A172 (cell line): ENCODE measurements around the gene ENTPD3. TPM values are rescaled to one million over a fixed set of nuclear protein-coding genes. Genes with fewer than 3 reads are reported as not detected.

Source experiments
- DNase-seq: peaks from one replicate; pipeline ENCODE4 v3.0.0-alpha.2; 2015; ENCODE audit warnings: low spot score
- total RNA-seq: library from RNA; depleted of rRNA; stranded (reverse); fragments of >200 nt; shearing (Covaris generic); gene quantifications from 2 replicates; pipeline ENCODE4 v1.2.3, GENCODE V29; 2014

ENTPD3 gene
- total RNA-seq, 1 experiment from 2014 or later: not detected

DNA sequence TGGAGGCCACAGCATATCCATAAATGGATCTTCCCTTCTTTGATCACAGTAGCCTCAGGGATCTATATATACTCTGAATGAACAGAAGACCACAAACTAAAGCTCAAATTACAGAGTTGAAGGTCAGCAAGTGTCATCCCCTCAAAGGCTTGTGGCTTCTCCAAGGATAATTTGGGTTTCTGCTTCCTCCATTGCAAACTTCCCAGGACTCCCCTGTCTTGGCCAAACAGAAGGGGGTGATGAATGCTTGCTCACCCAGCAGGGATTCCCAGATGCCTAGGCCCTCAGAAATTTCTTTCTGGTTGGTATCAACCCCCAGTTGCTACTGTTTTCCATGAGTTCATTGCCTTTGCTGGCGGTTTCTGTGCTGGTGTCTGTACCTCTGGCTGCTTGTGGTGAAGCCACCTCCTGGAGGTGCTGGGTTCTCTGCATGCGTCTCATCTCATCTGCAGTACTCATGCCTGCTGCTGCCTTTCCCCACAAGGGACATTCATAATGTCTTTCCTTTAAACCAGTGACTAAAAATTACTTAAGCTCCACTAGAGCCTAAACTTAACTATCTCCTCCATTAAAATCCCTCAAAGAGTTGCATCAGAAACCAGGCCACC is 17.7 kb downstream of the ENTPD3 start:
- DNase-seq: no peak

GRCh38 chr3:40407007-40407406 is 20.0 kb downstream of the ENTPD3 start:
- DNase-seq: no peak

DNA sequence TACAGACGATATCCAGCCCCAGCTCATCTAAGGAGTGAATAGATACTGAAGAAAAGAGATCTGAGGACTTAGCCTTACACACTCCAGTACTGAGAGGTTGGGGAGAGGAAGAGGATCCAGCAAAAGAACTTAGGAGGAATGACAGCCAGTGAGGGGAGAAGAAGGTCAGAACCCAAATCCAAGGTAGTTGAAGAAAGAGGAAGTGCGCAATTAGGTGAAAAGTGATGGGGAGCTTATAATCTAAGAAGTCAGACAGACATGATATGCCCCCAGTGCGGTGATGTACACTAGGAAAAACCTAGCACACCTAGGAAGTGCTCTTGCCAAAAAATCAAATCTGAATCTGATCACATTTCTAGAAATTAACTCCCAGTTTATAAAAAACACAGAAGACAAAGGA is 20.6 kb downstream of the ENTPD3 start:
- DNase-seq: no peak

DNA sequence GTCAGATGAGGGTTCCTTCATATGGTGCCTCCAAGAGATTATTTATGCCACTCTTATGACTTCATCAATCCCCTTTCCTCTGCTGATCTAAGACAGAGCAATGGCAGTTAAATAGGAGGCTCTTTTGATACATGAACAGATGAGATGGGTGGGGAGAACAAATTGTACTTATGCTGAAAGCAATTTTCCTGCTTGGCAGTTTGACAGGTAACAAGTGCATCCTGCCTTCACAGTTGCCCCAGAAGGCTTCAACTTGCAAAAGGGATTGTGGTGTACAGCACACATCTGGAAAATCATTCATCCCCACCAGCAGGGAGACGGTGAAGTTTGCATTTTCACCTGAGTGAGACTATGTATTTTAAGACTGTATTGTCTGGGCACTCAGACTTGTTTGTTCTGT is 27.3 kb downstream of the ENTPD3 start:
- DNase-seq: no peak

- DNase-seq: no peak
Measured at GRCh38 chr3:40417845-40418543, 31.0 kb downstream of the ENTPD3 start.

GRCh38 chr3:40422861-40423260 is 35.9 kb downstream of the ENTPD3 start:
- DNase-seq: no peak

DNA sequence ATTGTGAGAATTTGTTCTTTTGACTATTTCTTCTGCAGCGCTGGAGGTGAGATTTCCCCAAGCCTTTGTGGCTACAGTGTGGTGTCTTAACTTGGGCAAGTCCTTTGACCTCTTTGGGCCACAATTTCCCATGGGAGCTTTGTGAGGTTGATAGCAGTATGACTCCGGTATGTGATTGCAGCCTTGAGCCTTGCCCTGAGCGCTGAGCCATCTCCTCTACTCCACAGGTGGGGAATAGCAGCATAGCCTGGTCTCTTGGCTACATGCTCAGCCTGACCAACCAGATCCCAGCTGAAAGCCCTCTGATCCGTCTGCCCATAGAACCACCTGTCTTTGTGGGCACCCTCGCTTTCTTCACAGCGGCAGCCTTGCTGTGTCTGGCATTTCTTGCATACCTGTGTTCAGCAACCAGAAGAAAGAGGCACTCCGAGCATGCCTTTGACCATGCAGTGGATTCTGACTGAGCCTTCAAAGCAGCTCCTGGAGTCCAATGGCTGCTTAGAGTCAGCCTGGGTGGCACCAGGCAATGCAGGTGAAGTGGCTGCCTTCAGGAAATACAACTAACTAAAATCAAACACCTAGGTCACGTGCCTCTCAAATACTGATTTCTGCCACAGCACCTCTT is 40.2 kb downstream of the ENTPD3 start:
- no peak for DNase-seq

- DNase-seq: no peak
Measured at GRCh38 chr3:40432793-40433192, 45.8 kb downstream of the ENTPD3 start.

- no peak for DNase-seq
Measured at GRCh38 chr3:40437889-40438288, 50.9 kb downstream of the ENTPD3 start.

GRCh38 chr3:40445062-40445461 is 58.1 kb downstream of the ENTPD3 start:
- no peak for DNase-seq

- DNase-seq: no peak
Measured at GRCh38 chr3:40445880-40446279, 58.9 kb downstream of the ENTPD3 start.

DNA sequence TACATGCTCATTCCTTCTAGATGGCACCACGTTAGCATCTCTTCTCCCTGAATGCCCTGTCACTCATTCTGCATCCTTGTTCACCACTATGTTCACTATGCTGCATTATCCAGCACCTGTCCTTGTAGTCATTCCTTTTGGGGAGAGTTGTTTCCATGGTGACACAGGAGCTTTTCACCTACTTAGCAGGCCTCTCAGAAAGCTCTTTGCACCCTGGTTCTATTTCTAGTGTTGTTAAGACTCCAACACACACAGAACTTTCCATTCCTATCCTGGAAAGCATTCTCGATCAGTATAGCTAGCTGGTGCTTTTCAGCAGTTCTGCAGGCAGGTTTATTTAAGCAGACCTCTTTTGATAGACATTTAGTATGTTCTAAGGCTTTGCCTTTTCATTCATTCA is 63.5 kb downstream of the ENTPD3 start:
- no peak for DNase-seq

GRCh38 chr3:40451551-40451950 is 64.6 kb downstream of the ENTPD3 start:
- no peak for DNase-seq

DNA sequence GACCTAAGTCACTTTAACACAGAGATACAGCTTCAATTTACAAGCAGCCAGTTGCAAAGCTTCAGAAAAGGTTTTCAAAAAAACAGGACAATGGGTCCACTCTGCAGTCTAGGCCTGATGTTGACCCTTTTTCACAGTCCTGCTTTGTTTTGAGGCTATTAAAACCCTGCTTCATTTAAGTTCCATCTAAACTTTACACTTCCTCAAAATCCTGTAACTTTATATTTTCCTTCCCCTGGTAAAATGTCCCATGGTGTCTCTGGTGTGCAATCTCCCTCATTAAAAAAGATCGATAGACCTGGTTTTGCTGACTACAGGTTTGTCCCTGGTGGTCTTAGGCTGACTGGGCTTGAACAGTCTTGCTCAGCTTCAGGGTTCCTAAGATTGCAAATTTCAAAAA is 65.1 kb downstream of the ENTPD3 start:
- no peak for DNase-seq

DNA sequence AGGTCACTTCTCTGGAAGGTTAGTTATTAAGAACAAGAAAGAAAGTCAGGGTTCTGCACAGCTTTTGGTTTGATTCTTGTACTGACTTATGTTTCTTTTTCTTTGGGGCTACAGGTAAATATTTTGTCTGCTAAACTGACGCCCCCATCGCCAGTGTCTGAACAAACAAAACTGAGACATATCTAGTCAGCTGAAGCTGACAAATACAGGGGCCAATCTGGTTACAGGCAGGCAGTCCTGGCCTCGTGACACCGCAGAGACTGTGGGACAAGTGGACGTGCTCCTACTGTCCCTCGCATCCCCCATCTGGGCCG is 65.5 kb downstream of the ENTPD3 start:
- no peak for DNase-seq

GRCh38 chr3:40452876-40453730 is 66.1 kb downstream of the ENTPD3 start:
- DNase-seq: peak; percentile 99

GRCh38 chr3:40453933-40454332 is 66.9 kb downstream of the ENTPD3 start:
- no peak for DNase-seq

GRCh38 chr3:40455328-40455727 is 68.3 kb downstream of the ENTPD3 start:
- DNase-seq: no peak

GRCh38 chr3:40456279-40456939 is 69.4 kb downstream of the ENTPD3 start:
- DNase-seq: no peak

GRCh38 chr3:40456940-40457823 is 70.2 kb downstream of the ENTPD3 start, which contains the start of gene RPL14:
RPL14 (plus strand) TSS chr3:40457339; CDS start chr3:40457472, 133 bp downstream.
- peak; percentile 91 for DNase-seq

GRCh38 chr3:40458473-40458872 is 71.5 kb downstream of the ENTPD3 start:
- no peak for DNase-seq
